WERI-Rb-1 (cell line): ENCODE measurements around the gene ARHGAP26.

Experiments used
- DNase-seq: peaks from one replicate; pipeline ENCODE4 v3.0.0-alpha.2; 2020
- H3K27ac ChIP-seq: fragments of 250-450 bp; sonication (Bioruptor Pico); 2 replicates; pipeline ENCODE4 v1.5.1; 2020; ENCODE audit warnings: mild to moderate bottlenecking, moderate library complexity
- H3K27me3 ChIP-seq: fragments of 250-450 bp; sonication (Bioruptor Pico); 2 replicates; pipeline ENCODE4 v1.5.1; 2021; ENCODE audit warnings: mild to moderate bottlenecking, low read depth, moderate library complexity; ENCODE audit not compliant: insufficient read depth, severe bottlenecking
- H3K36me3 ChIP-seq: fragments of 250-450 bp; sonication (Bioruptor Pico); 2 replicates; pipeline ENCODE4 v1.5.1; 2020; ENCODE audit warnings: mild to moderate bottlenecking, moderate library complexity
- H3K4me3 ChIP-seq: 2 replicates; pipeline ENCODE4 v1.5.1; 2011; ENCODE audit warnings: low read depth, mild to moderate bottlenecking, control low read depth, low read length
- H3K9me3 ChIP-seq: fragments of 250-450 bp; sonication (Bioruptor Pico); 2 replicates; pipeline ENCODE4 v1.5.1; 2021; ENCODE audit warnings: mild to moderate bottlenecking, moderate library complexity; ENCODE audit not compliant: severe bottlenecking
- TF ChIP-seq, protein P1 (sequence below): IDR thresholded peaks from 2 replicates; pipeline ENCODE4 v1.5.1; 2011; ENCODE audit warnings: low read depth, mild to moderate bottlenecking, control low read depth, inconsistent platforms, low read length

ARHGAP26 gene

DNA sequence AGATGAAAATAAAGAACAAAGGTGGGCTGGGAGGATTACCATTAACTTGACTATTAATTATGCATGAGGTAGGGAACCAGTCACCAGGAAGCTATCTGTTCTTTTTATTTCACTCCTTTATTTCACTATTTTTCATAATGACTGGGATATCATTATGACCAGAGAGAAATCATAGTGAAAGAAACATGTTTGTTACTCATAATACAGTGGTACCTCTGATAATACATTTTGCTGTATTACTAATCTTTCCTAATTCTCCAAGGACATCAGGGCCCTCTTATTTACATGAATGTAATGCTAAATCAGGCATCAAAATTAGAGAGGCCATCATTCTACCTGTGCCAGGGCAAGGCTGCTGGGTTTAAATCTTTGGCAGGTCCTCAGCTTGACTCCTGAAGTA is 379.6 kb downstream of the ARHGAP26 start:
- DNase-seq: no peak
- H3K36me3 ChIP-seq: no peaks in the 10 kb centered on the region

DNA sequence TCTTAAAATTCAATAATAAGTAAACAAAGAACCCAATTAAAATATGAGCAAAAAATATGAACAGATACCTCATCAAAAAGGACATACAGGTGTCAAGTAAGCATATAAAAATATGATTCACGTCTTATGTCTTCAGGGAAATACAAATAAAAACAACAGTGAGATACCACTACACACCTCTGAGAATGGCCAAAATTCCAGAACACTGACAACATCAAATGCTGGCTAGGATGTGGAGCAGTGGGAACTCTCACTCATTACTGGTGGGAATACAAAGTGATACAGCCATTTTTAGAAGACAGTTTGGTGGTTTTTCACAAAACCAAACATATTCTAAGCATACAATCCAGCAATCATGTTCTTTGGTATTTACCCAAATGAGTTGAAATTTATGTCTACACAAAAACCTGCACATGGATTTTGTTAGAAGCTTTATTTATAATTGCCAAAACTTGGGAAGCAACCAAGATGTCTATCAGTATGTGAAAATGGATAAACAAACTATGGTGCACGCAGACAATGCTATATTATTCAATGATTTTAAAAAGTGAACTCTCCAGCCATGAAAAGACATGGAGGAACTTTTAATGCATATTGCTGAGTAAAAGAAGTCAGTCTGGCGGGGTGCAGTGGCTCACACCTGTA is 381.0 kb downstream of the ARHGAP26 start:
- no peak for DNase-seq
- no peaks in the 10 kb centered on the region for H3K9me3 ChIP-seq
- no peaks in the 10 kb centered on the region for H3K27me3 ChIP-seq
- no peaks in the 10 kb centered on the region for H3K36me3 ChIP-seq
- H3K4me3 ChIP-seq: no peak overlapping the region
- TF ChIP-seq, protein P1, sequence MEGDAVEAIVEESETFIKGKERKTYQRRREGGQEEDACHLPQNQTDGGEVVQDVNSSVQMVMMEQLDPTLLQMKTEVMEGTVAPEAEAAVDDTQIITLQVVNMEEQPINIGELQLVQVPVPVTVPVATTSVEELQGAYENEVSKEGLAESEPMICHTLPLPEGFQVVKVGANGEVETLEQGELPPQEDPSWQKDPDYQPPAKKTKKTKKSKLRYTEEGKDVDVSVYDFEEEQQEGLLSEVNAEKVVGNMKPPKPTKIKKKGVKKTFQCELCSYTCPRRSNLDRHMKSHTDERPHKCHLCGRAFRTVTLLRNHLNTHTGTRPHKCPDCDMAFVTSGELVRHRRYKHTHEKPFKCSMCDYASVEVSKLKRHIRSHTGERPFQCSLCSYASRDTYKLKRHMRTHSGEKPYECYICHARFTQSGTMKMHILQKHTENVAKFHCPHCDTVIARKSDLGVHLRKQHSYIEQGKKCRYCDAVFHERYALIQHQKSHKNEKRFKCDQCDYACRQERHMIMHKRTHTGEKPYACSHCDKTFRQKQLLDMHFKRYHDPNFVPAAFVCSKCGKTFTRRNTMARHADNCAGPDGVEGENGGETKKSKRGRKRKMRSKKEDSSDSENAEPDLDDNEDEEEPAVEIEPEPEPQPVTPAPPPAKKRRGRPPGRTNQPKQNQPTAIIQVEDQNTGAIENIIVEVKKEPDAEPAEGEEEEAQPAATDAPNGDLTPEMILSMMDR: no peak
- H3K27ac ChIP-seq: no peak overlapping the region

More for the DNA sequence above, 379.6 kb downstream of the ARHGAP26 start:
- TF ChIP-seq, protein P1: no peak
- Histone ChIP-seq H3K9me3 (no peaks in the 10 kb centered on the region), H3K27me3 (no peaks in the 10 kb centered on the region), H3K27ac (no peak overlapping the region), H3K4me3 (no peak overlapping the region)

GRCh38 chr5:143152445-143152844 is 382.3 kb downstream of the ARHGAP26 start:
- Histone ChIP-seq H3K4me3 (no peak overlapping the region), H3K9me3 (no peaks in the 10 kb centered on the region), H3K27ac (no peak overlapping the region), H3K27me3 (no peaks in the 10 kb centered on the region), H3K36me3 (no peaks in the 10 kb centered on the region)
- TF ChIP-seq, protein P1: no peak
- DNase-seq: no peak

DNA sequence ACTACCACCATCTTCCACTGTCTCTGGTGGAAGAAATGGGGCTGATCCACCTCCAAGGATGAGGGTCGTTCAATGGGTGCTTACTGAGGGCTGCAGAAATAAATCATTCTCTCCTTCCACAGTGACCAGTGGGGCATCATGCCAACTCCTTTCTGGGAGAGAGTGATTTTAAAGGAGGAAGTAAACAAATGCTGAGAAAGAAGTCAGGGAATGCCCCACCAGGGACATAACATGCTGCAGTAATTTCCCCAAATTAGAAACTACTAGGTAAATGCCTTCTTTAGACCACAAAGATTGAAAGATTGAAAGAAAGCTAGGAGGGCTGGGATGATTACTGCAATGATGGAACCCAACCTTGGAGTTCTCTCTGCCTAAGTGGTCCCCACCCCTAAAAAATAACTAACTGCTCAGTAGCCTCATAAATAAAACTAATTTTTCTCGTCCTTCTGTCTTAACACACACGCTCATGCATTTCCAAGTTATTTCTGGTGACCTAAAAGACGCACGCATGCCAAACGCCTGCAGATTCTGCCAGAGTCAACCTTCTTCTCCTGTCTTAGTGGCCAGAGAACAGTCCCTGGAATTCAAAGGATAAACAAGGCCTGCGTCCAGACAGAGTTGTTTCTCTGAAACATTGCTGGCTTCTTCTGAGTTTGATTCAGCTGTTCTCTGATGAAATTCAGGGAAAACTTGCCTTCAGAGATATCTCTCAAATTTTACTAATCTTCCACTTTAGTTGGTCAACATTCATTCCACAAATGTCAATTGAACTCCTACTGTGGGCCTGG is 383.3 kb downstream of the ARHGAP26 start:
- H3K36me3 ChIP-seq: no peaks in the 10 kb centered on the region
- TF ChIP-seq, protein P1: no peak
- H3K27me3 ChIP-seq: no peaks in the 10 kb centered on the region
- H3K27ac ChIP-seq: no peak overlapping the region
- no peak for DNase-seq
- H3K9me3 ChIP-seq: no peaks in the 10 kb centered on the region
- H3K4me3 ChIP-seq: no peak overlapping the region

DNA sequence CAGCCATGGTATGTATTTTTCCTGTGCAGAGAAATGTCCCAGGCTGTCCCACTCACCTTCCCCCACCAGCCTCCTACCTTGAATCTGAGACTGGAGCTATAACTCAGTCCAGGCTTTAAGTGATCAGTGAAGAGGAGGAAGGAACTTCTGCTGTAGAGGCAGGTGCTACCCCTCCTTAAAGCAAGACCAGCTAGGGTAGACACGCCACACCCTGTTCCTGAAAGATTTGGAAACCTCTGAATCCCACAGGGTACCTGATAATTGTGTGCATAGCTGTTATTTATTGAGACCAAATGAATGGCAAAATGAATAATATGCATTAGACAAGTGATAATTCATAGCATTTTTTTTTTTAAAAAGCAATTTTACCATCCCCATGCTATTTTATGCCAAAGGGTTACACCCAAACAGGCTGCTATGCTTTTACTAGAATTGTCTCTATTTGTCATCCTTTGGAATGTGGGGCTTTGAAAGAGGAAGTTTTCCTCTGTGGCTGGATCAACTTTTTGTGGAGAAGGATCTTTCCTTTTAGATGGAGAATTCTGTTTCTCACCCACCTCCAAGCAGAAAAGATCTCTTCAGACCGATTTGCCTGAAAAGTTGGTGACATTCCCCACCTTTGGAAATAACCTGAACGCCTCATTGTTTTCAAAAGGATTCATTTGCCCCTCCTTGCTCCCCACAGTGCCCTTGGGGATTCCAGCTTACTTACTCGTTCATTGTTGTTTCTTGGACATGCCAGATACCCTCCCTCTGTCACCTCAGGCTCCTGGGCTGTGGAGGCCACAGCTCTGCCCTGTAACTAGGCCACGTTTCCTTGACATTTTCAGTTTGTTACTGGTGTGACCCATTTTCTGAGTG is 384.6 kb downstream of the ARHGAP26 start:
- DNase-seq: no peak
- H3K4me3 ChIP-seq: no peak overlapping the region
- no peaks in the 10 kb centered on the region for H3K27me3 ChIP-seq
- no peak overlapping the region for H3K27ac ChIP-seq
- no peaks in the 10 kb centered on the region for H3K36me3 ChIP-seq
- TF ChIP-seq, protein P1: no peak
- H3K9me3 ChIP-seq: no peaks in the 10 kb centered on the region
